ENCODE data around the gene PDIA5.

- TF ChIP-seq CTCF (IDR thresholded peaks at IDR 0.05), result no peak
- no peak for TF ChIP-seq POLR2A (IDR thresholded peaks at IDR 0.05)
Observed at GRCh38 chr3:123157598-123158287, 90.9 kb downstream of the PDIA5 start.
